K562 (cell line): Measurements from ENCODE around the gene FHIT. TPM values are rescaled to one million over a fixed set of nuclear protein-coding genes. Genes with fewer than 3 reads are reported as not detected.

Experiments
- ATAC-seq: fragments of 200-7000 bp; cut with Tn5 transposase; 3 replicates; pipeline ENCODE4 v1.9.1; 2020; ENCODE audit warnings: moderate library complexity
- BruUV-seq: library from RNA; stranded (reverse); fragments of 400-500 nt; replicated peaks from 2 replicates; lab custom pipeline; 2021; lab: Mats Ljungman, UMichigan
- CTCF ChIA-PET: fragments of 300-600 bp; formaldehyde crosslinking; extraction: SDS; loops from one replicate; lab custom pipeline; 2021; ENCODE audit warnings: low intra/inter-chr PET ratio; lab: Yijun Ruan, JAX
- POLR2A ChIA-PET: fragments of 300-600, 350-650 bp; sonication (Branson Sonifier 250); formaldehyde crosslinking; extraction: SDS; loops from one replicate; lab custom pipeline; 2021; ENCODE audit warnings: antibody characterized with exemption, inconsistent platforms; lab: Yijun Ruan, JAX
- DNase-seq, 4 experiments: peaks; one replicate each; pipeline versions ENCODE4 v3.0.0 to v3.0.0-alpha.2; 2011 to 2018; ENCODE audit warnings: low spot score in 3 of 4, mixed read lengths in 3 of 4; ENCODE audit errors: extremely low read depth in 1 of 4
- FAIRE-seq: peaks from 2 replicates; lab custom pipeline; 2011; peaks lifted over from hg19 to GRCh38; lab: Jason Lieb, UNC
- H2AFZ ChIP-seq: 2 replicates; pipeline ENCODE4 v1.6.0; 2011; ENCODE audit warnings: low read depth, low read length, control low read depth, inconsistent platforms
- H3K27ac ChIP-seq: fragments of 200-600 bp; 3 replicates; pipeline ENCODE4 v1.8.0; 2011; ENCODE audit warnings: low read depth, mild to moderate bottlenecking, control low read depth, inconsistent platforms, low read length, moderate library complexity, mixed read lengths; ENCODE audit errors: extremely low read depth
- H3K27me3 ChIP-seq, 2 experiments: fragments of 300-600 bp in 1 of 2; 2 replicates in 1 of 2; 3 replicates in 1 of 2; pipeline versions ENCODE4 v1.6.0 to v1.8.0; 2011; ENCODE audit warnings: inconsistent platforms in 2 of 2, low read length in 2 of 2, mild to moderate bottlenecking in 1 of 2, mixed read lengths in 1 of 2, moderate library complexity in 1 of 2; ENCODE audit not compliant: control insufficient read depth in 2 of 2, insufficient read depth in 2 of 2
- H3K36me3 ChIP-seq: fragments of 300-600 bp; 3 replicates; pipeline ENCODE4 v1.8.0; 2011; ENCODE audit warnings: mild to moderate bottlenecking, low read length, inconsistent platforms; ENCODE audit not compliant: control insufficient read depth, insufficient read depth
- H3K4me1 ChIP-seq, 2 experiments: fragments of 200-600 bp in 1 of 2; replicated peaks in 1 of 2; 2 replicates in 1 of 2; 3 replicates in 1 of 2; pipeline versions ENCODE4 v1.5.1 to v1.8.0; 2011; ENCODE audit warnings: inconsistent platforms in 2 of 2, low read length in 2 of 2, mild to moderate bottlenecking in 1 of 2, mixed read lengths in 1 of 2, moderate library complexity in 1 of 2; ENCODE audit not compliant: control insufficient read depth in 2 of 2, insufficient read depth in 2 of 2
- H3K4me2 ChIP-seq: 2 replicates; pipeline ENCODE4 v1.6.1; 2011; ENCODE audit warnings: low read length, control low read depth, inconsistent platforms, mixed read lengths; ENCODE audit not compliant: insufficient read depth
- H3K4me3 ChIP-seq: fragments of 200-600 bp; sonication (generic), shearing (Covaris generic); 2 replicates; pipeline ENCODE4 v1.5.1; 2016; ENCODE audit warnings: control low read depth, inconsistent platforms
- H3K79me2 ChIP-seq: fragments of 200-600 bp; 3 replicates; pipeline ENCODE4 v1.8.0; 2011; ENCODE audit warnings: low read length, inconsistent platforms; ENCODE audit not compliant: control insufficient read depth, insufficient read depth
- H3K9ac ChIP-seq, 2 experiments: 2 replicates each; pipeline versions ENCODE4 v1.6.0 to v1.6.1; 2011; ENCODE audit warnings: low read depth in 2 of 2, low read length in 2 of 2, control low read depth in 1 of 2, inconsistent platforms in 1 of 2, mild to moderate bottlenecking in 1 of 2, mixed read lengths in 1 of 2; ENCODE audit not compliant: insufficient read depth in 1 of 2
- H3K9me1 ChIP-seq: one replicate; pipeline ENCODE4 v1.6.0; 2011; ENCODE audit warnings: inconsistent platforms, mild to moderate bottlenecking, low read length, moderate library complexity; ENCODE audit not compliant: control insufficient read depth, insufficient read depth
- H3K9me3 ChIP-seq: replicated peaks from 2 replicates; pipeline ENCODE4 v1.5.1; 2011; ENCODE audit warnings: low read depth, low read length, inconsistent platforms; ENCODE audit not compliant: control insufficient read depth, insufficient read depth
- H4K20me1 ChIP-seq: replicated peaks from 2 replicates; pipeline ENCODE4 v1.6.1; 2011; ENCODE audit warnings: low read length, inconsistent platforms, mixed read lengths; ENCODE audit not compliant: control insufficient read depth, insufficient read depth
- CTBP1 ChIP-seq: fragments of 450-650 bp; IDR thresholded peaks from 2 replicates; pipeline ENCODE4 v1.6.1; 2016; ENCODE audit warnings: borderline replicate concordance
- MBD2 ChIP-seq: sonication (generic); IDR thresholded peaks from 2 replicates; pipeline ENCODE4 v1.6.1; 2016; ENCODE audit warnings: low read depth, borderline replicate concordance
- NONO ChIP-seq, 2 experiments: fragments of 200-400 bp in 1 of 2; fragments of 450-650 bp in 1 of 2; formaldehyde crosslinking in 1 of 2; IDR thresholded peaks; 2 replicates each; pipeline ENCODE4 v1.6.1; 2017; ENCODE audit warnings: low read depth in 2 of 2, mild to moderate bottlenecking in 2 of 2, moderate library complexity in 2 of 2, low read length in 1 of 2
- NRF1 ChIP-seq, 2 experiments: fragments of 450-650 bp; IDR thresholded peaks in 1 of 2; conservative IDR thresholded peaks in 1 of 2; 2 replicates each; pipeline ENCODE4 v1.6.1; 2014; ENCODE audit warnings: mild to moderate bottlenecking in 2 of 2
- RBM22 ChIP-seq: fragments of 200-400 bp; formaldehyde crosslinking; IDR thresholded peaks from 2 replicates; pipeline ENCODE4 v1.6.1; 2018; ENCODE audit warnings: low read length, low read depth; ENCODE audit not compliant: poor library complexity, severe bottlenecking
- ZBTB17 ChIP-seq: fragments of 450-650 bp; formaldehyde crosslinking; IDR thresholded peaks from 2 replicates; pipeline ENCODE4 v1.4.0; 2020; ENCODE audit warnings: mild to moderate bottlenecking
- WGBS: fragments of 100-300 bp; shearing (Covaris generic); methylation state at CpG from one replicate; pipeline ENCODE4 v1.1.6; 2016; ENCODE audit warnings: low coverage, mixed read lengths; ENCODE audit not compliant: insufficient coverage; ENCODE audit errors: missing lambda C conversion rate; 5-methylcytosine and 5-hydroxymethylcytosine counted together
- in situ Hi-C: fragments of 300-500 bp; cut with MboI; formaldehyde crosslinking; loops from 4 replicates; pipeline ENCODE4 v1.15.0; 2018; ENCODE audit warnings: inconsistent platforms, mixed read lengths
- intact Hi-C: fragments of 100-400 bp; cut with micrococcal nuclease; formaldehyde crosslinking; loops from 2 replicates; pipeline ENCODE4 v1.14.2; 2022
- polyA plus RNA-seq, 8 experiments: library from polyadenylated mRNA; depleted of rRNA in 4 of 8; stranded (reverse) in 5 of 8; unstranded in 3 of 8; fragments of >200 nt; fragmentation: Nextera tagmentation in 2 of 8; fragmentation: Illumina TruSeq in 1 of 8; extraction: Ambion mirVana in 2 of 8; extraction: Trizol in 1 of 8; gene quantifications; 2 replicates each; pipeline versions ENCODE4 v1.2.1 to v1.2.3, GENCODE V29; 2011 to 2014; ENCODE audit warnings: inconsistent platforms in 1 of 8, missing spikeins in 1 of 8
- total RNA-seq, 7 experiments: library from RNA; depleted of rRNA in 6 of 7; stranded (reverse); fragments of >200 nt in 6 of 7; fragmentation: Illumina TruSeq in 2 of 7; extraction: Trizol in 2 of 7; gene quantifications; 2 replicates each; pipeline versions ENCODE4 v1.2.1 to v1.2.3, GENCODE V29; 2011 to 2021; ENCODE audit warnings: low replicate concordance in 1 of 7
- TF ChIP-seq, protein P1 (sequence below): fragments of 250-450 bp; sonication (Bioruptor Pico); IDR thresholded peaks from 2 replicates; pipeline ENCODE4 v1.5.0; 2020; ENCODE audit warnings: mild to moderate bottlenecking, borderline replicate concordance
- TF ChIP-seq, protein P2 (sequence below): fragments of 250-450 bp; sonication (Bioruptor Pico); IDR thresholded peaks from 2 replicates; pipeline ENCODE4 v1.8.0; 2022; ENCODE audit warnings: inconsistent platforms, mild to moderate bottlenecking, moderate library complexity, borderline replicate concordance
- TF ChIP-seq, protein P3 (sequence below): sonication (generic); formaldehyde crosslinking; IDR thresholded peaks from 2 replicates; pipeline ENCODE4 v1.8.1; 2022; ENCODE audit warnings: missing genetic modification reagents

Gene FHIT
- total and polyA plus RNA-seq, 9 of the 15 experiments (the other 6 are each of a cell fraction or from before 2014, with no cell fraction given) = 1.7 to 9.1 (median 4.3) TPM

DNA sequence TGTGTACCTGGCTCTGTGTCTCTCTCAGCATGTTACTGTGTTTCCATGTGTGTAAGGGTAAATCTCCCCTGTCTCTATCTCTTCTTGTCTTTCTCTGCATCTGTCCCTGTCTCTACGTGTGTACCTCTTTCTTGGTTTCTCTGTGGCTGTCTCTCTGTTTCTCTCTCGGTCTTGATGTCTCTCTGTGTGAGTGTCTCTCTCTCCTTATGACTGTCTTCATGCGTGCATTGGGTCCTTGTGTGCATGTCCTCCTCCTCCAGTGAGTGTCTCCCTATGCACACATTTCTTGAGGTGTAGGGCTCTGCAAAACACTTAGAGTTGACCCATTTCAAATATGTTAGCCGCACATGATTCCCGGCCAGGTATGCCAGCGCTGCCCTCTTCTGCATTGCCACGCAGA lies 1298.1 kb downstream of the FHIT start (continued):
- TF ChIP-seq, protein P1, sequence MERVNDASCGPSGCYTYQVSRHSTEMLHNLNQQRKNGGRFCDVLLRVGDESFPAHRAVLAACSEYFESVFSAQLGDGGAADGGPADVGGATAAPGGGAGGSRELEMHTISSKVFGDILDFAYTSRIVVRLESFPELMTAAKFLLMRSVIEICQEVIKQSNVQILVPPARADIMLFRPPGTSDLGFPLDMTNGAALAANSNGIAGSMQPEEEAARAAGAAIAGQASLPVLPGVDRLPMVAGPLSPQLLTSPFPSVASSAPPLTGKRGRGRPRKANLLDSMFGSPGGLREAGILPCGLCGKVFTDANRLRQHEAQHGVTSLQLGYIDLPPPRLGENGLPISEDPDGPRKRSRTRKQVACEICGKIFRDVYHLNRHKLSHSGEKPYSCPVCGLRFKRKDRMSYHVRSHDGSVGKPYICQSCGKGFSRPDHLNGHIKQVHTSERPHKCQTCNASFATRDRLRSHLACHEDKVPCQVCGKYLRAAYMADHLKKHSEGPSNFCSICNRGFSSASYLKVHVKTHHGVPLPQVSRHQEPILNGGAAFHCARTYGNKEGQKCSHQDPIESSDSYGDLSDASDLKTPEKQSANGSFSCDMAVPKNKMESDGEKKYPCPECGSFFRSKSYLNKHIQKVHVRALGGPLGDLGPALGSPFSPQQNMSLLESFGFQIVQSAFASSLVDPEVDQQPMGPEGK = no peak
- TF ChIP-seq RBM22 = no peak
- no peak for TF ChIP-seq ZBTB17

DNA sequence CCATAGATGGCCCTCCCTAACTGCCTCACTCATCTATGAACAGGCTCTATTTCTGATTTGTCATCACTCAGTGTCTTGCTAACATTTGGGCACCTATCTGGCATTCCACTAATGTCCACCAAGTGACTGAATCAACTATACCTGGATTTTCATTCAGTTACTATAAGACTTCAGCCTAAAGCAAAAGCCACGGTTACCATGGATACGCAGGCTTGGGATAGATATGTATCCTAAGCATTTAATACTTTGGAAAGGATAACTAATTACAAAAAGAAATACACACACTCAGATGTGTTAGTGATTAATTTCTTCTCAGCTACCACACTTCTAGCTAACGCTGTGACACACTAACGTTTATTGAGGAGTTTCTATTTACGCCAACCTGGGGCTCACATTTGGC lies 1301.9 kb downstream of the FHIT start:
- H3K9ac ChIP-seq = no peak overlapping the region
- no peaks in the 10 kb centered on the region for H3K9me1 ChIP-seq
- DNase-seq (no peak), FAIRE-seq (no peak), ATAC-seq (no peak)
- WGBS = 10% methylated on average over 2 of the region's 5 CpGs
- ChIA-PET CTCF (no interaction called here), POLR2A (no interaction called here)
- H3K27ac ChIP-seq = no peak overlapping the region
- BruUV-seq = no TSS peak
- H3K36me3 ChIP-seq = no peaks in the 10 kb centered on the region
- no peaks in the 10 kb centered on the region for H4K20me1 ChIP-seq
- H3K4me2 ChIP-seq = no peak overlapping the region
- no peak overlapping the region for H3K4me3 ChIP-seq
- H3K79me2 ChIP-seq = no peaks in the 10 kb centered on the region
- intact Hi-C loops = no loop called here
- no peak overlapping the region for H2AFZ ChIP-seq
- no peak for TF ChIP-seq RBM22
- TF ChIP-seq NONO (IDR thresholded peaks at IDR 0.05; ENCODE audit: low read depth in 2 of 2, low read length in 1 of 2) = no peak
- TF ChIP-seq NRF1 (conservative IDR thresholded peaks at IDR 0.05 in 1 of 2, IDR thresholded peaks at IDR 0.05 in 1 of 2) = no peak
- TF ChIP-seq, protein P2, sequence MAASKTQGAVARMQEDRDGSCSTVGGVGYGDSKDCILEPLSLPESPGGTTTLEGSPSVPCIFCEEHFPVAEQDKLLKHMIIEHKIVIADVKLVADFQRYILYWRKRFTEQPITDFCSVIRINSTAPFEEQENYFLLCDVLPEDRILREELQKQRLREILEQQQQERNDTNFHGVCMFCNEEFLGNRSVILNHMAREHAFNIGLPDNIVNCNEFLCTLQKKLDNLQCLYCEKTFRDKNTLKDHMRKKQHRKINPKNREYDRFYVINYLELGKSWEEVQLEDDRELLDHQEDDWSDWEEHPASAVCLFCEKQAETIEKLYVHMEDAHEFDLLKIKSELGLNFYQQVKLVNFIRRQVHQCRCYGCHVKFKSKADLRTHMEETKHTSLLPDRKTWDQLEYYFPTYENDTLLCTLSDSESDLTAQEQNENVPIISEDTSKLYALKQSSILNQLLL (CRISPR knock-in tag) = no peak
- no peak for TF ChIP-seq CTBP1
- no peak for TF ChIP-seq MBD2
- TF ChIP-seq, protein P3, sequence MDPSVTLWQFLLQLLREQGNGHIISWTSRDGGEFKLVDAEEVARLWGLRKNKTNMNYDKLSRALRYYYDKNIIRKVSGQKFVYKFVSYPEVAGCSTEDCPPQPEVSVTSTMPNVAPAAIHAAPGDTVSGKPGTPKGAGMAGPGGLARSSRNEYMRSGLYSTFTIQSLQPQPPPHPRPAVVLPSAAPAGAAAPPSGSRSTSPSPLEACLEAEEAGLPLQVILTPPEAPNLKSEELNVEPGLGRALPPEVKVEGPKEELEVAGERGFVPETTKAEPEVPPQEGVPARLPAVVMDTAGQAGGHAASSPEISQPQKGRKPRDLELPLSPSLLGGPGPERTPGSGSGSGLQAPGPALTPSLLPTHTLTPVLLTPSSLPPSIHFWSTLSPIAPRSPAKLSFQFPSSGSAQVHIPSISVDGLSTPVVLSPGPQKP (CRISPR knock-in tag) = no peak
- no peaks in the 10 kb centered on the region for H3K4me1 ChIP-seq
- H3K27me3 ChIP-seq = no peaks in the 10 kb centered on the region
- H3K9me3 ChIP-seq = no peaks in the 10 kb centered on the region
- in situ Hi-C loops = no loop called here
